Esophagus squamous epithelium (tissue), 5 donors: ENCODE results near the gene PKD2L2. TPM values are rescaled to one million over a fixed set of nuclear protein-coding genes. Genes with fewer than 3 reads are reported as not detected.

Source experiments
- DNase-seq: peaks from one replicate; lab custom pipeline; 2025; lab: John Stamatoyannopoulos, UW
- H3K27ac ChIP-seq, 4 donors: fragments of 200-600 bp; sonication (generic); one replicate each; pipeline ENCODE4 v1.5.1; 2016 to 2019; ENCODE audit warnings: mild to moderate bottlenecking in 1 of 4
- H3K27me3 ChIP-seq, 4 donors: fragments of 200-600 bp; sonication (generic); 1 replicate in 3 of 4; 2 replicates in 1 of 4; pipeline versions ENCODE4 v1.5.1 to v1.6.0; 2017 to 2021; ENCODE audit warnings: antibody characterized with exemption in 1 of 4
- H3K36me3 ChIP-seq, 3 donors: fragments of 200-600 bp; sonication (generic); one replicate each; pipeline ENCODE4 v1.5.1; 2016 to 2019
- H3K4me1 ChIP-seq, 3 donors: fragments of 200-600 bp; sonication (generic); one replicate each; pipeline ENCODE4 v1.5.1; 2017 to 2019
- H3K4me3 ChIP-seq, 4 donors: fragments of 200-600 bp; sonication (generic); 1 replicate in 3 of 4; 2 replicates in 1 of 4; pipeline ENCODE4 v1.5.1; 2016 to 2019; ENCODE audit warnings: mild to moderate bottlenecking in 2 of 4, moderate library complexity in 1 of 4
- H3K9me3 ChIP-seq, 3 donors: fragments of 200-600 bp; sonication (generic); one replicate each; pipeline ENCODE4 v1.5.1; 2016 to 2019
- CTCF ChIP-seq, 6 experiments: fragments of 450-650 bp in 4 of 6; fragments of 200-600 bp in 2 of 6; sonication (generic) in 2 of 6; IDR thresholded peaks; one replicate each; pipeline ENCODE4 v1.5.1; 2016 to 2019; ENCODE audit warnings: antibody characterized with exemption in 6 of 6, mild to moderate bottlenecking in 4 of 6, moderate library complexity in 4 of 6
- POLR2A ChIP-seq, 4 donors: fragments of 450-650 bp; IDR thresholded peaks; one replicate each; pipeline ENCODE4 v1.6.1; 2017; ENCODE audit warnings: antibody characterized with exemption in 4 of 4, mild to moderate bottlenecking in 4 of 4, moderate library complexity in 3 of 4
- WGBS, 2 donors: methylation state at CpG; one replicate each; pipeline ENCODE4 v1.1.5; 2018; 5-methylcytosine and 5-hydroxymethylcytosine counted together
- intact Hi-C: fragments of 100-400 bp; cut with DNase I; formaldehyde crosslinking; loops from one replicate; pipeline ENCODE4 v1.15.0; 2022
- total RNA-seq, 4 donors: library from RNA; depleted of rRNA; stranded (reverse); fragments of >200 nt; gene quantifications; one replicate each; pipeline ENCODE4 v1.1.0, GENCODE V29; 2016
- donor health status: DM: yes; HTN: yes; CAD: no.

Gene PKD2L2
- total RNA-seq, 4 donors from 2014 or later, result not detected

DNA sequence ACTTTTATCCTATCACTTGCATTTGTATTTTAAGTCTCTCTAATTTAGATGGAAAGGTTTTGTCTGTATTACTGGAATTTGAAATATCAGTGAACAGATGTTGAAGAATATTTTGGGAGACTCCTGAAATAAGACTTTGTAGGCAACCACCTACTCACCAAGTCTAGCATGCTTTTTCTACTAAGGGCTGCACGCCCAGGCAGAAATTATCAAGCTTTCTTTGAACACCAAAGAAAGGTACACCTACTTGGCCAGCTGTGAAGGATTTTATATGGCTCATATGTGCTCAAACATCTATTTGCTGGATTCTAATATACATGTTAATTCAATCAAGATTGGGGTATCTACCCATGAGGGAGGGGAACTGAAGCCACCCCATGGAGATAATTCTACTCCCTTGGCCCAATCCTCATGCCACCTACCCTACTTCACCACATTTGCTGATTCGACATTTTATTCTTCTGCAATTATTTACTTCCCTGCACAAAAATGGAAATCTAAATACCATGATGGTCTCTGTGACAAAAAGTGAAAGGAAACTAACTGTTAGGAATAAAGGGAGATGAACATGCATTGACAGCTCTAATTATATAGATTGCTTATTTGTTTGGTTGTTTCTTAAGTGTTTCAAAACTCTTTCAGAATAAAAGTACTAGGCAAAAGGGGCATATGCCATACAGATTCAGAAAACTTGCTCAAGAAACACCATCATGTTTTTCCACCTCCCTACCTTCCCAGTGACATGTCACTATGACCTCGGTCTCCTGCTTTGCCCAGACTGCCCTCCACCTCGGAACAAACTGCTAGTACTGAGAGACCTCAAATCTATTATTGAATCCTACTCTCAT is 22.5 kb upstream of the PKD2L2 start:
- 88 to 90% methylated on average over 4 of the region's 4 CpGs for WGBS, 2 donors
- Histone ChIP-seq H3K4me1 (no peaks in the 10 kb centered on the region), H3K27me3 (no peaks in the 10 kb centered on the region), H3K27ac (no peak overlapping the region), H3K4me3 (no peak overlapping the region), H3K9me3 (no peaks in the 10 kb centered on the region), H3K36me3 (no peaks in the 10 kb centered on the region)
- intact Hi-C loops, result no loop called here
- TF ChIP-seq CTCF (IDR thresholded peaks at IDR 0.05) (no peak), POLR2A (IDR thresholded peaks at IDR 0.05) (no peak)
- DNase-seq, result no peak

DNA sequence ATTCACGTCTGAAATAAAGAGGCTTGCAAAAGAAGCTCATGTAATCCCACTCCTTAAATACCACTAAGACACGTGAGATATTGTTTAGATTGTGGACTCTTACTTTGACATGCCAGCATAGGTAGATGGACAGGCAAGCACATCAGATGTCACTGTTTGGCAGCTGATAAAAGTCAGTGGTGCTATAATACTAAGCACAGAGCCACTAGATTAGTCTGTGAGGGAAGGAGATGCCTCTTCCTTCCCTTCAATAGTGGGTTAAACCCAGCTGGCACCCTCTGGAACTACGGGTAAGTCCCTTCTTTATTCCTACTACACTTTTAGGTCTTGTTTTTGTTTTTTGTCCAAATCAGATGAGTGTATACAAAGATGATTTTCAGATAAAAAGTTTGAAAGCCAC is 21.6 kb upstream of the PKD2L2 start, which contains the start of gene MYOT:
Gene MYOT, plus strand, starts transcription at position 197 of the 400 bp plus-strand sequence. CDS start 2,792 bp downstream, outside the sequence.
- H3K27me3 ChIP-seq, result no peaks in the 10 kb centered on the region
- H3K9me3 ChIP-seq, result no peaks in the 10 kb centered on the region
- intact Hi-C loops, result no loop called here
- no peak for TF ChIP-seq POLR2A (IDR thresholded peaks at IDR 0.05)
- TF ChIP-seq CTCF (IDR thresholded peaks at IDR 0.05), result no peak
- H3K4me3 ChIP-seq, result no peak within 1 kb of the TSS
- no peak for DNase-seq
- 55 to 64% methylated on average over 3 of the region's 3 CpGs for WGBS, 2 donors
- H3K4me1 ChIP-seq, result no peaks in the 10 kb centered on the region
- no peaks in the 10 kb centered on the region for H3K36me3 ChIP-seq
- no peak within 1 kb of the TSS for H3K27ac ChIP-seq

DNA sequence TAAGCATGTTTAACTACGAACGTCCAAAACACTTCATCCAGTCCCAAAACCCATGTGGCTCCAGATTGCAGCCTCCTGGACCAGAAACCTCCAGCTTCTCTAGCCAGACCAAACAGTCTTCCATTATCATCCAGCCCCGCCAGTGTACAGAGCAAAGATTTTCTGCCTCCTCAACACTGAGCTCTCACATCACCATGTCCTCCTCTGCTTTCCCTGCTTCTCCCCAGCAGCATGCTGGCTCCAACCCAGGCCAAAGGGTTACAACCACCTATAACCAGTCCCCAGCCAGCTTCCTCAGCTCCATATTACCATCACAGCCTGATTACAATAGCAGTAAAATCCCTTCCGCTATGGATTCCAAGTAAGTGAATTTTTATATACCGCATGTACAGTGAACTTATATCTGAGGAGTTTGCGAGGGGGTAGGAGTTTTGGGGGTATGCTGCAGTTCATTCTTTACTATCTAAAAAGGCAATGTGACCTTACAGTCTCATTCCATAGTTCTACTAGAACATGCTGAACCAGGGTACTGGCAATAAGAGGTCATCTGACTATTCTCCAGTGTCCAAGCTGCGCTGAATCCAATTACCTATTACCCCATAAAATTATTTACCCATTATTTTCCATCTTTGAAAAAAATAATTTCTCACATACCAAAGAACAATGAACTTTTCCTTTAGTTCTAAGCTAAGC is 18.5 kb upstream of the PKD2L2 start:
- WGBS, 2 donors, result 93 to 97% methylated on average over 7 of the region's 7 CpGs
- H3K9me3 ChIP-seq, result no peaks in the 10 kb centered on the region
- no peaks in the 10 kb centered on the region for H3K27me3 ChIP-seq
- H3K27ac ChIP-seq, result no peak overlapping the region
- no peak for DNase-seq
- no peaks in the 10 kb centered on the region for H3K4me1 ChIP-seq
- H3K36me3 ChIP-seq, result no peaks in the 10 kb centered on the region
- H3K4me3 ChIP-seq, result no peak overlapping the region
- intact Hi-C loops, result no loop called here
- no peak for TF ChIP-seq CTCF (IDR thresholded peaks at IDR 0.05)
- no peak for TF ChIP-seq POLR2A (IDR thresholded peaks at IDR 0.05)

DNA sequence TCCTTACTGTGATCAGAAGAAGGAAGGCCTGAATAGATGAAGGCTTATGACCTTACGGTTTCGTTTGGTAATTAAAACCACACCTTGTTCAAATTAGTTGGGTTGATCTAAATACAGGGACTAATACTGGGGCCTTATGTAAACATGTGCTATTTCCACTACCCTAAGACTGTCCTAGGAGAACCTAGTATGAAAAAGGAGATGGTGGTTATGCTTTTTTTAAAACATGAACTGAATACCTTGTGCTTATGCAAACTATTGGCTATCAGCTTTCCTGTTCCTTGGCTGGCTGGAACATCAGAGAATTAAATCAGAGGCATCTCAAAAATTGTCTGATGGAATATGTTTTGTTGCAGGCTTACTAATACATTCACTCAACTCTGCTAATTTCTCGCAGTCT is 17.7 kb upstream of the PKD2L2 start:
- no peak overlapping the region for H3K4me3 ChIP-seq
- H3K4me1 ChIP-seq, result no peaks in the 10 kb centered on the region
- WGBS, 2 donors, result 86 to 90% methylated on average over 3 of the region's 3 CpGs
- no peaks in the 10 kb centered on the region for H3K36me3 ChIP-seq
- DNase-seq, result no peak
- no peaks in the 10 kb centered on the region for H3K9me3 ChIP-seq
- no peak overlapping the region for H3K27ac ChIP-seq
- intact Hi-C loops, result no loop called here
- H3K27me3 ChIP-seq, result no peaks in the 10 kb centered on the region
- TF ChIP-seq POLR2A (IDR thresholded peaks at IDR 0.05), result no peak
- no peak for TF ChIP-seq CTCF (IDR thresholded peaks at IDR 0.05)

DNA sequence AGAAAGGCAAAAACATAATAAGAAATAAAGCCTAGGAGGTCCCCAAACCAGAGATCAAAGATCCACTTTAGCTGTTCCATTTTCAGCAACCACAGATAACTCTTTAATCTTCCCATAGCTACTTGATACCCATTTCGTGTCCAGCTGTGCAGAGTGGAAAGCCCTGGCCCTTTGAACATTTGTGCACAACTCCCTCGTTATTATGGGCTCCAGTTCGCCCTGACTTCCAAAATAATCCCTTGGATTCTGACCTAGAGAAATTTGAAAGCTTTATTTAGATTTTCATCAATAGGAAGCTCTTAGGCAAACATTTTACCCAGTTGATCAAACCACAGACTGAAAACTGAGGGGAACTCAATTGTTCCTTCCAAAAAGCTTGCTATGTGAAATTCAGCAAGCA is 16.8 kb upstream of the PKD2L2 start:
- 74 to 77% methylated on average over 3 of the region's 3 CpGs for WGBS, 2 donors
- Histone ChIP-seq H3K4me1 (no peaks in the 10 kb centered on the region), H3K36me3 (no peaks in the 10 kb centered on the region), H3K27ac (no peak overlapping the region), H3K27me3 (no peaks in the 10 kb centered on the region), H3K4me3 (no peak overlapping the region), H3K9me3 (no peaks in the 10 kb centered on the region)
- intact Hi-C loops, result no loop called here
- no peak for DNase-seq
- TF ChIP-seq CTCF (IDR thresholded peaks at IDR 0.05) (no peak), POLR2A (IDR thresholded peaks at IDR 0.05) (no peak)
